Measurements from ENCODE around the gene GSDME. TPM values are rescaled to one million over a fixed set of nuclear protein-coding genes. Genes with fewer than 3 reads are reported as not detected.

The GSDME gene
- total and polyA plus RNA-seq, 2 experiments from 2014 or later, result 35.1 to 48.1 TPM

DNA sequence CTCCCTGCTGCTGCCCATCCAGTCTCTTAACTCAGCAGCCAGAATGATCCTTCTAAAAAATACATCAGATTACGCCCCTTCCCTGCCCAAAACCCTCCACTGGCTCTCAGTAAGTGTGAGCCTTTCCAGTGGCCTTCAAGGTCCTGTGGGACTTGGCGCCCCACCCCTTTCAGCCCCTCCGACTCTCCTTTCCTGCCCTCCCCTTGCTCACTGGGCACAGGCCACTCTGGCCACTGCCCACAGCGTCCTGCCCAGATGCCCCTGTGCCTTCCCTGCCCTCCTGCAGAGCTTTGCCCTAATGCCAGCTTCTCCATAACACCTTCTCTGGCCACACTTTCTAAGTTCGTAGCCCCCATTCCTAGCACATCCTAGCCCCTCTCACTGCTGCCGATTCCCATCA lies 13.8 kb downstream of the GSDME start:
- H3K27ac ChIP-seq, result peak overlapping the region; percentile 97
- WGBS (ENCODE audit: low lambda C conversion rate, missing lambda C conversion rate), result 99% methylated on average over 6 of the region's 6 CpGs

GRCh38 chr7:24742506-24743162 lies 14.6 kb downstream of the GSDME start:
- H3K9me3 ChIP-seq (ENCODE audit: low read depth), result no peaks in the 10 kb centered on the region
- peak overlapping the region; percentile 2 for H3K4me2 ChIP-seq
- DNase-seq (ENCODE audit: low spot score), result no peak
- TF ChIP-seq, protein P1, sequence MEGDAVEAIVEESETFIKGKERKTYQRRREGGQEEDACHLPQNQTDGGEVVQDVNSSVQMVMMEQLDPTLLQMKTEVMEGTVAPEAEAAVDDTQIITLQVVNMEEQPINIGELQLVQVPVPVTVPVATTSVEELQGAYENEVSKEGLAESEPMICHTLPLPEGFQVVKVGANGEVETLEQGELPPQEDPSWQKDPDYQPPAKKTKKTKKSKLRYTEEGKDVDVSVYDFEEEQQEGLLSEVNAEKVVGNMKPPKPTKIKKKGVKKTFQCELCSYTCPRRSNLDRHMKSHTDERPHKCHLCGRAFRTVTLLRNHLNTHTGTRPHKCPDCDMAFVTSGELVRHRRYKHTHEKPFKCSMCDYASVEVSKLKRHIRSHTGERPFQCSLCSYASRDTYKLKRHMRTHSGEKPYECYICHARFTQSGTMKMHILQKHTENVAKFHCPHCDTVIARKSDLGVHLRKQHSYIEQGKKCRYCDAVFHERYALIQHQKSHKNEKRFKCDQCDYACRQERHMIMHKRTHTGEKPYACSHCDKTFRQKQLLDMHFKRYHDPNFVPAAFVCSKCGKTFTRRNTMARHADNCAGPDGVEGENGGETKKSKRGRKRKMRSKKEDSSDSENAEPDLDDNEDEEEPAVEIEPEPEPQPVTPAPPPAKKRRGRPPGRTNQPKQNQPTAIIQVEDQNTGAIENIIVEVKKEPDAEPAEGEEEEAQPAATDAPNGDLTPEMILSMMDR (IDR thresholded peaks at IDR 0.05; ENCODE audit: poor library complexity), result no peak
- TF ChIP-seq EZH2 (IDR thresholded peaks at IDR 0.05; ENCODE audit: borderline replicate concordance), result no peak
- no peak for TF ChIP-seq EZH2phosphoT487 (IDR thresholded peaks at IDR 0.05; ENCODE audit: low read depth, severe bottlenecking, unreplicated experiment)
- H3K79me2 ChIP-seq, result peaks cover 6% of the 10 kb centered on the region
- no peaks in the 10 kb centered on the region for H4K20me1 ChIP-seq (ENCODE audit: insufficient read depth, poor library complexity, severe bottlenecking)
- peaks cover 20% of the 10 kb centered on the region for H3K4me1 ChIP-seq (ENCODE audit: insufficient read depth)
- H3K4me3 ChIP-seq, result no peak overlapping the region
- no peaks in the 10 kb centered on the region for H3K27me3 ChIP-seq
- no peaks in the 10 kb centered on the region for H3K36me3 ChIP-seq (replicated peaks; ENCODE audit: insufficient read depth, low read depth)
- H3K27ac ChIP-seq, result peak overlapping the region; percentile 97
- no peaks in the 10 kb centered on the region for H3K9me2 ChIP-seq (replicated peaks; ENCODE audit: insufficient read depth)
- no peak overlapping the region for H2AFZ ChIP-seq
- WGBS (ENCODE audit: low lambda C conversion rate, missing lambda C conversion rate), result 94% methylated on average over 9 of the region's 9 CpGs

More for the DNA sequence above, 13.8 kb downstream of the GSDME start:
- Histone ChIP-seq H2AFZ (no peak overlapping the region), H3K4me3 (no peak overlapping the region), H3K79me2 (peaks cover 12% of the 10 kb centered on the region), H4K20me1 (ENCODE audit: insufficient read depth, poor library complexity, severe bottlenecking) (no peaks in the 10 kb centered on the region), H3K9me3 (ENCODE audit: low read depth) (no peaks in the 10 kb centered on the region), H3K9me2 (replicated peaks; ENCODE audit: insufficient read depth) (no peaks in the 10 kb centered on the region), H3K4me1 (ENCODE audit: insufficient read depth) (peaks cover 20% of the 10 kb centered on the region), H3K27me3 (no peaks in the 10 kb centered on the region), H3K4me2 (no peak overlapping the region), H3K36me3 (replicated peaks; ENCODE audit: insufficient read depth, low read depth) (no peaks in the 10 kb centered on the region)
- no peak for DNase-seq (ENCODE audit: low spot score)
- TF ChIP-seq EZH2phosphoT487 (IDR thresholded peaks at IDR 0.05; ENCODE audit: low read depth, severe bottlenecking, unreplicated experiment), result no peak
- TF ChIP-seq EZH2 (IDR thresholded peaks at IDR 0.05; ENCODE audit: borderline replicate concordance), result no peak
- TF ChIP-seq, protein P1 (IDR thresholded peaks at IDR 0.05; ENCODE audit: poor library complexity), result no peak

- Histone ChIP-seq H3K4me1 (ENCODE audit: insufficient read depth) (peaks cover 20% of the 10 kb centered on the region), H3K9me2 (replicated peaks; ENCODE audit: insufficient read depth) (no peaks in the 10 kb centered on the region), H4K20me1 (ENCODE audit: insufficient read depth, poor library complexity, severe bottlenecking) (no peaks in the 10 kb centered on the region), H3K79me2 (peaks cover 3% of the 10 kb centered on the region), H3K27me3 (no peaks in the 10 kb centered on the region), H3K9me3 (ENCODE audit: low read depth) (no peaks in the 10 kb centered on the region), H2AFZ (no peak overlapping the region), H3K27ac (peak overlapping the region; percentile 97), H3K36me3 (replicated peaks; ENCODE audit: insufficient read depth, low read depth) (no peaks in the 10 kb centered on the region), H3K4me2 (peak overlapping the region; percentile 2), H3K4me3 (no peak overlapping the region)
- DNase-seq (ENCODE audit: low spot score), result peak; percentile 86
- WGBS (ENCODE audit: low lambda C conversion rate, missing lambda C conversion rate), result 57% methylated on average over 14 of the region's 14 CpGs
- TF ChIP-seq, protein P1 (IDR thresholded peaks at IDR 0.05; ENCODE audit: poor library complexity), result no peak
- no peak for TF ChIP-seq EZH2phosphoT487 (IDR thresholded peaks at IDR 0.05; ENCODE audit: low read depth, severe bottlenecking, unreplicated experiment)
- no peak for TF ChIP-seq EZH2 (IDR thresholded peaks at IDR 0.05; ENCODE audit: borderline replicate concordance)
These were observed 15.4 kb downstream of the GSDME start for GRCh38 chr7:24741679-24742505.
